ENCODE results near the gene PGP. TPM values are rescaled to one million over a fixed set of nuclear protein-coding genes. Genes with fewer than 3 reads are reported as not detected.

The PGP gene
- total and polyA plus RNA-seq, 8 donors = 7.1 to 24.4 (median 9.3) TPM

DNA sequence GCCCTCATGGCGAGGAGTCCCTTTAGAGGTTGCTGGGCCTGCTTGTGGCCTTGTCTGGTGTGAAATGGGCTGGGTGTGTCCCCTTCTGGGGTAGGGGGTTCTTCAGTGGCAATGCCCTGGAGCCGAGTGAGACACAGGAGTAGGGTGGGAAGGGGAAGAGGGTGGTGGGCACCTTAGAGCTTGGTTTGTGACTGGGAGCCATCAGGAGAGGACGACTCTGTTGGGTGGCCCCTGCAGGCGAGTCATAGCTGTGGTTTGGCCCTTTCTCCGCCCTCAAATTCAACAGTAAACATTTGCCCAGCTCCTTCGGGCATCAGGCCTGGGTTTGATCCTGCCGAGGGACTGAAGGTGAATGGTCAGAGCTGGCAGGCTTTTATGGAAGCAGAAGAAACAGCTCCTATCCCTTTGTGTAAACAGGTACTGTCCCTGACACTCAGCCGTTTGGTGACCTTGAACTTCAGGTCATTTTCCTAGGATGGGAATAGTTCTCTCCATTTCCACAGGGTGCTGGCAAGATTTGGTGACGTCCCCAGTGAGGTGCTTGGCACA lies 11.7 kb upstream of the PGP start:
- no peak for TF ChIP-seq CTCF (IDR thresholded peaks at IDR 0.05)
- ATAC-seq (no peak), DNase-seq (no peak)
- peaks cover 0 to 35% of the 10 kb centered on the region in 2 donors for H3K36me3 ChIP-seq
- H3K27ac ChIP-seq = no peak overlapping the region
- peaks cover 9 to 34% of the 10 kb centered on the region in 2 donors for H3K4me1 ChIP-seq
- intact Hi-C loops (cut with DNase I) = no loop called here
- no peaks in the 10 kb centered on the region for H3K9me3 ChIP-seq
- H3K4me3 ChIP-seq = no peak overlapping the region
- no peaks in the 10 kb centered on the region for H3K27me3 ChIP-seq

GRCh38 chr16:2223942-2224486 lies 9.4 kb upstream of the PGP start:
- intact Hi-C loops (cut with DNase I) = no loop called here
- DNase-seq (peak in 2 of 4 donors; percentile 38 to 61), ATAC-seq (peak; percentile 73)

GRCh38 chr16:2223221-2223941 lies 8.7 kb upstream of the PGP start, which contains the start of gene E4F1:
Gene E4F1, plus strand, starts transcription at chr16:2223591. Its CDS starts 23 bp downstream, at chr16:2223614.
- Histone ChIP-seq H3K27ac (peak within 1 kb of the TSS; percentile 75 to 94), H3K4me1 (peaks cover 9 to 34% of the 10 kb centered on the region in 2 donors), H3K27me3 (no peaks in the 10 kb centered on the region), H3K36me3 (peaks cover 0 to 6% of the 10 kb centered on the region in 2 donors), H3K4me3 (peak within 1 kb of the TSS; percentile 98 to 100), H3K9me3 (no peaks in the 10 kb centered on the region)
- intact Hi-C loops (cut with DNase I) = no loop called here
- DNase-seq = peak; percentile 98 to 100 (median 100)
- peak in 1 of 2 donors; percentile 21 for TF ChIP-seq CTCF (IDR thresholded peaks at IDR 0.05)
- peak; percentile 99 for ATAC-seq

More at GRCh38 chr16:2223942-2224486, 9.4 kb upstream of the PGP start:
- Histone ChIP-seq H3K4me1 (peaks cover 9 to 34% of the 10 kb centered on the region in 2 donors), H3K27ac (peak overlapping the region; percentile 75 to 94), H3K4me3 (peak overlapping the region; percentile 98 to 100), H3K27me3 (no peaks in the 10 kb centered on the region), H3K36me3 (peaks cover 0 to 12% of the 10 kb centered on the region in 2 donors), H3K9me3 (no peaks in the 10 kb centered on the region)
- no peak for TF ChIP-seq CTCF (IDR thresholded peaks at IDR 0.05)

DNA sequence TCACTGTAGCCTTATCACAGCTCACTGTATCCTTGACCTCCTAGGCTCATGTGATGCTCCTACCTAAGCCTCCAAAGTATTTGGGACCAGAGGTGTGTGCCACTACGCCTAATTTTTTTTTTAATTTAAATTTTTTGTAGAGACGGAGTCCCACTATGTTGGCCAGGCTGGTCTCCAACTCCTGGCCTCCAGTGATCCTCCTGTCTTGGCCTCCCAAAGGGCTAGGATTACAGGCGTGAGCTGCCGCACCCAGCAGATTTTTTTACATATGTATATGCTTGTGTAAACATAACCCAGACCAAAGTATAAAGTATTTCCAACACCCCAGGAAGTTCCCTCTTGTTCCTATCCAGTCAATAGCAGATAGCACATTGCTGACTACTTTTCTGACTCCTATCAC lies 1.7 kb upstream of the PGP start:
- no peaks in the 10 kb centered on the region for H3K27me3 ChIP-seq
- ATAC-seq (no peak), DNase-seq (no peak)
- H3K27ac ChIP-seq = no peak overlapping the region
- no peaks in the 10 kb centered on the region for H3K9me3 ChIP-seq
- no peak overlapping the region for H3K4me3 ChIP-seq
- TF ChIP-seq CTCF (IDR thresholded peaks at IDR 0.05) = no peak
- intact Hi-C loops (cut with DNase I) = no loop called here
- peaks cover 21 to 36% of the 10 kb centered on the region in 2 donors for H3K4me1 ChIP-seq
- H3K36me3 ChIP-seq = peaks cover 0 to 12% of the 10 kb centered on the region in 2 donors
